Measurements from ENCODE around the gene DPY19L3. TPM values are rescaled to one million over a fixed set of nuclear protein-coding genes. Genes with fewer than 3 reads are reported as not detected.
"Not testable (repeated sequence)": the region's sequence is repeated elsewhere in the genome, so short reads cannot be mapped to it uniquely, and the experiment has no call there.

The DPY19L3 gene
- total RNA-seq, 2 donors from 2014 or later, result 3.7 to 14.6 TPM

DNA sequence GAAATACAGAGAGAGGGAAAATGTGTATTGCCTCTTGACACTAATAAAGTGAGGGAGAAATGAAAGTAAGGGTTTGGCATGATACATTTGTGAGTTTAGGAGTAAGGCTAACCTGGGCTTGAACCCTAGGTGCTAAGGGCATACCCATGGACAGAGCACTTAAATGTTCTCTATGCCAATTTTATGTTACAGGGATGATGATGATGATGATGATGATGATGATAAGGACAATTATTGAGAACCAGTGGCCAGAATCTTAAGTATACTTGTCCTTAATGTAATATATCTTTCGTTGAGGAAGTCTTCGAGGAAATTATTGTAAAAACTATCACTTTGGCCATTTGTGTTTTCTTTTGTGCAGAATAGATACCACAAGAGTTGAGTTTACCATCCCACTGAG is 33.2 kb downstream of the DPY19L3 start:
- Histone ChIP-seq H3K27ac (no peak overlapping the region), H3K4me1 (no peaks in the 10 kb centered on the region), H3K9me3 (no peaks in the 10 kb centered on the region), H3K27me3 (no peaks in the 10 kb centered on the region), H3K4me3 (no peak overlapping the region), H3K36me3 (peaks cover 9% of the 10 kb centered on the region)
- TF ChIP-seq CTCF (IDR thresholded peaks at IDR 0.05), result no peak
- DNase-seq (ENCODE audit: low spot score), result no peak

GRCh38 chr19:32442650-32443049 is 37.1 kb downstream of the DPY19L3 start:
- no peaks in the 10 kb centered on the region for H3K36me3 ChIP-seq
- no peak for TF ChIP-seq CTCF (IDR thresholded peaks at IDR 0.05)
- no peaks in the 10 kb centered on the region for H3K4me1 ChIP-seq
- DNase-seq (ENCODE audit: low spot score), result no peak
- H3K4me3 ChIP-seq, result no peak overlapping the region
- H3K9me3 ChIP-seq, result no peaks in the 10 kb centered on the region
- no peak overlapping the region for H3K27ac ChIP-seq
- no peaks in the 10 kb centered on the region for H3K27me3 ChIP-seq

DNA sequence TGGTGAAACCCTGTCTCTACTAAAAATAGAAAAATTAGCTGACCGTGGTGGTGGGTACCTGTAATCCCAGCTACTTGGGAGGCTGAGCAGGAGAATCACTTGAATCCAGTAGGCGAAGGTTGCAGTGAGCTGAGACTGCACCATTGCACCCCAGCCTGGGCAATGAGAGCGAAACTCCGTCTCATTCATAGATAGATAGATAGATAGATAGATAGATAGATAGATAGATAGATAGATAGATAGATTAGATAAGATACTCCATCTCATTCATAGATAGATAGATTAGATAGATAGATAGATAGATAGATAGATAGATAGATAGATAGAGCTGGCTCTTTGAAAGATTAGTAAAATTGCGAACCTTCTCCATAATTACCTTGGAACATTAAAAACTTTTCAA is 42.0 kb downstream of the DPY19L3 start:
- H3K4me1 ChIP-seq; H3K27ac ChIP-seq; H3K36me3 ChIP-seq; H3K27me3 ChIP-seq; H3K9me3 ChIP-seq; H3K4me3 ChIP-seq; DNase-seq (ENCODE audit: low spot score): not testable (repeated sequence)

DNA sequence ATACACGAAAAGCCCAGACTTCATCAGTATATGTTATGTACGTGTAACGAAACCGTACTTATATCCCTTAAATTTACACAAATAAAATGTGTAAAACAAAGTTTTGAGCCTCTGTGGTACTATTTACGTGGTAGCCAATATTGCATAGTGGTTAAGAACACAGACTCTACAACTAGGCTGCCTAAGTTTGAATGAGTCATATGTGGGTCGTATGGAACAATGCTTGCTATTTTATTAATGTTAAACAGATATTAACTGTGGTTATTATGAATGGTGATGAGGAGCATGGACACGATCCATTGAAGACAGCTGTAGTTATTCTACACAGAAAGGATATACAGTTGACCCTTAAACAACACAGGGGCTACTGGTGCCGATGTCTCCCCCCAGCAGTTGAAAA is 42.5 kb downstream of the DPY19L3 start:
- H3K27me3 ChIP-seq, result no peaks in the 10 kb centered on the region
- no peak overlapping the region for H3K4me3 ChIP-seq
- no peak for DNase-seq (ENCODE audit: low spot score)
- no peak for TF ChIP-seq CTCF (IDR thresholded peaks at IDR 0.05)
- no peaks in the 10 kb centered on the region for H3K9me3 ChIP-seq
- H3K36me3 ChIP-seq, result no peaks in the 10 kb centered on the region
- no peak overlapping the region for H3K27ac ChIP-seq
- H3K4me1 ChIP-seq, result no peaks in the 10 kb centered on the region

- Histone ChIP-seq H3K27me3 (no peaks in the 10 kb centered on the region), H3K9me3 (no peaks in the 10 kb centered on the region), H3K36me3 (no peaks in the 10 kb centered on the region), H3K27ac (no peak overlapping the region), H3K4me3 (no peak overlapping the region), H3K4me1 (no peaks in the 10 kb centered on the region)
- TF ChIP-seq CTCF (IDR thresholded peaks at IDR 0.05), result no peak
- DNase-seq (ENCODE audit: low spot score), result no peak
These were observed 44.6 kb downstream of the DPY19L3 start for GRCh38 chr19:32450217-32450616.

- Histone ChIP-seq H3K27ac (no peak overlapping the region), H3K27me3 (no peaks in the 10 kb centered on the region), H3K4me3 (no peak overlapping the region), H3K36me3 (peaks cover 7% of the 10 kb centered on the region), H3K9me3 (no peaks in the 10 kb centered on the region), H3K4me1 (peaks cover 0 to 5% of the 10 kb centered on the region in 2 donors)
- no peak for DNase-seq (ENCODE audit: low spot score)
- TF ChIP-seq CTCF (IDR thresholded peaks at IDR 0.05), result no peak
These were observed 48.2 kb downstream of the DPY19L3 start for GRCh38 chr19:32453736-32454135.

All from right atrium auricular region (tissue), 2 donors.